Measurements from ENCODE around the gene LMNTD2. TPM values are rescaled to one million over a fixed set of nuclear protein-coding genes. Genes with fewer than 3 reads are reported as not detected.

LMNTD2 gene
- total and polyA plus RNA-seq, 2 of the 13 experiments (the other 11 are each of a cell fraction or from before 2014, with no cell fraction given), result 1.1 to 3.1 TPM

- TF ChIP-seq ZMYM4 (CRISPR knock-in tag; IDR thresholded peaks at IDR 0.05), result peak; percentile 94
- TF ChIP-seq ZNF737 (CRISPR knock-in tag; IDR thresholded peaks at IDR 0.05; ENCODE audit: borderline replicate concordance), result no peak
- no peak for TF ChIP-seq MYNN (CRISPR knock-in tag; IDR thresholded peaks at IDR 0.05; ENCODE audit: low read depth)
- no peak for TF ChIP-seq FIP1L1 (IDR thresholded peaks at IDR 0.05; ENCODE audit: borderline replicate concordance, insufficient read depth, low read depth, low read length)
- no peak for TF ChIP-seq THAP9 (CRISPR knock-in tag; IDR thresholded peaks at IDR 0.05; ENCODE audit: borderline replicate concordance)
- TF ChIP-seq ZNF451 (CRISPR knock-in tag; IDR thresholded peaks at IDR 0.05), result no peak
- TF ChIP-seq FOSL2 (CRISPR knock-in tag; IDR thresholded peaks at IDR 0.05), result peak; percentile 83
- TF ChIP-seq ZNF362 (CRISPR knock-in tag; IDR thresholded peaks at IDR 0.05; ENCODE audit: borderline replicate concordance), result no peak
- peak; percentile 65; the same call in 1 of the 2 replicates for TF ChIP-seq IKZF5 (CRISPR knock-in tag; IDR thresholded peaks at IDR 0.05)
- no peak for TF ChIP-seq SRSF4 (IDR thresholded peaks at IDR 0.05; ENCODE audit: low read depth, low read length, poor library complexity, severe bottlenecking)
- peak; percentile 93 for TF ChIP-seq HNRNPLL (IDR thresholded peaks at IDR 0.05; ENCODE audit: low read depth, low read length, poor library complexity, severe bottlenecking)
- no peak for TF ChIP-seq CENPBD1 (CRISPR knock-in tag; IDR thresholded peaks at IDR 0.05; ENCODE audit: borderline replicate concordance, low read depth)
- TF ChIP-seq TBX3 (IDR thresholded peaks at IDR 0.05; ENCODE audit: borderline replicate concordance), result no peak
- peak; percentile 56; the same call in 1 of the 2 replicates for TF ChIP-seq BCL3 (CRISPR knock-in tag; IDR thresholded peaks at IDR 0.05)
- TF ChIP-seq MXD3 (CRISPR knock-in tag; IDR thresholded peaks at IDR 0.05), result peak; percentile 74; the same call in 1 of the 2 replicates
- TF ChIP-seq CTCF (CRISPR knock-in tag; IDR thresholded peaks at IDR 0.05), result peak; percentile 90
- TF ChIP-seq SIX4 (CRISPR knock-in tag; IDR thresholded peaks at IDR 0.05), result no peak
- peak; percentile 63; the same call in 1 of the 2 replicates for TF ChIP-seq KDM5B (CRISPR knock-in tag; IDR thresholded peaks at IDR 0.05; ENCODE audit: borderline replicate concordance)
These were observed 41.9 kb downstream of the LMNTD2 start (continued) for GRCh38 chr11:518463-519202.

Measured in HepG2 (cell line).